ENCODE data around the gene SALL3.

The SALL3 gene

GRCh38 chr18:78980777-78981380, 1.3 kb downstream of the SALL3 start:
- Histone ChIP-seq H2BK5ac (ENCODE audit: low read depth, low read length, poor library complexity, severe bottlenecking) (no peak overlapping the region), H3K18ac (ENCODE audit: low read depth in 1 of 2, low read length in 2 of 2) (no peak overlapping the region), H2BK15ac (ENCODE audit: low read depth, poor library complexity, severe bottlenecking) (no peak overlapping the region), H3K9ac (ENCODE audit: low read length) (no peak overlapping the region), H3K4ac (ENCODE audit: low read depth in 1 of 2, low read length in 2 of 2) (no peak overlapping the region), H3K79me1 (replicated peaks; ENCODE audit: low read length, poor library complexity, severe bottlenecking) (no peaks in the 10 kb centered on the region), H3K4me3 (ENCODE audit: insufficient read depth in 1 of 2, low read depth in 1 of 2, low read length in 2 of 2) (no peak overlapping the region), H2BK12ac (ENCODE audit: low read length in 2 of 2) (no peak overlapping the region), H2AK5ac (ENCODE audit: low read length, severe bottlenecking) (no peak overlapping the region), H3K36me3 (ENCODE audit: control insufficient read depth in 1 of 2, insufficient read depth in 2 of 2, low read depth in 1 of 2, low read length in 2 of 2) (no peaks in the 10 kb centered on the region), H3K23ac (ENCODE audit: low read length in 2 of 2) (no peak overlapping the region), H3K4me1 (ENCODE audit: control insufficient read depth, insufficient read depth, low read depth, low read length) (peaks cover 21% of the 10 kb centered on the region), H3K27ac (ENCODE audit: low read length, poor library complexity, severe bottlenecking) (no peak overlapping the region), H3K4me2 (ENCODE audit: low read length, poor library complexity, severe bottlenecking) (peak overlapping the region; percentile 48), H4K8ac (ENCODE audit: low read length) (no peak overlapping the region), H2BK120ac (ENCODE audit: low read depth, low read length) (no peak overlapping the region), H3K27me3 (ENCODE audit: control insufficient read depth in 1 of 2, insufficient read depth in 1 of 2, low read length in 2 of 2) (peaks cover 64 to 79% of the 10 kb centered on the region in 2 experiments), H4K91ac (ENCODE audit: low read length) (no peak overlapping the region), H3K9me3 (ENCODE audit: control insufficient read depth, low read length) (no peaks in the 10 kb centered on the region), H2AFZ (ENCODE audit: low read depth, low read length) (no peak overlapping the region), H3K14ac (ENCODE audit: low read length in 2 of 2) (no peak overlapping the region)
- no peak for DNase-seq
- under 1% methylated on average over 68 of the region's 68 CpGs for WGBS

- 3% methylated on average over 11 of the region's 13 CpGs for WGBS
- no peak overlapping the region for H3K4me2 ChIP-seq (ENCODE audit: low read length, poor library complexity, severe bottlenecking)
These were observed 1.8 kb downstream of the SALL3 start for GRCh38 chr18:78981394-78981831.

GRCh38 chr18:78981989-78982620, 2.5 kb downstream of the SALL3 start:
- Histone ChIP-seq H4K91ac (ENCODE audit: low read length) (no peak overlapping the region), H2AFZ (ENCODE audit: low read depth, low read length) (no peak overlapping the region), H3K27ac (ENCODE audit: low read length, poor library complexity, severe bottlenecking) (no peak overlapping the region), H3K79me1 (replicated peaks; ENCODE audit: low read length, poor library complexity, severe bottlenecking) (no peaks in the 10 kb centered on the region), H4K8ac (ENCODE audit: low read length) (no peak overlapping the region), H3K4me2 (ENCODE audit: low read length, poor library complexity, severe bottlenecking) (no peak overlapping the region), H3K4ac (ENCODE audit: low read depth in 1 of 2, low read length in 2 of 2) (no peak overlapping the region), H3K23ac (ENCODE audit: low read length in 2 of 2) (no peak overlapping the region), H2BK5ac (ENCODE audit: low read depth, low read length, poor library complexity, severe bottlenecking) (no peak overlapping the region), H3K27me3 (ENCODE audit: control insufficient read depth in 1 of 2, insufficient read depth in 1 of 2, low read length in 2 of 2) (peaks cover 60 to 78% of the 10 kb centered on the region in 2 experiments), H3K14ac (ENCODE audit: low read length in 2 of 2) (no peak overlapping the region), H2BK12ac (ENCODE audit: low read length in 2 of 2) (no peak overlapping the region), H3K36me3 (ENCODE audit: control insufficient read depth in 1 of 2, insufficient read depth in 2 of 2, low read depth in 1 of 2, low read length in 2 of 2) (no peaks in the 10 kb centered on the region), H3K4me1 (ENCODE audit: control insufficient read depth, insufficient read depth, low read depth, low read length) (peaks cover 21% of the 10 kb centered on the region), H2BK15ac (ENCODE audit: low read depth, poor library complexity, severe bottlenecking) (no peak overlapping the region), H3K9ac (ENCODE audit: low read length) (no peak overlapping the region), H3K4me3 (ENCODE audit: insufficient read depth in 1 of 2, low read depth in 1 of 2, low read length in 2 of 2) (no peak overlapping the region), H3K9me3 (ENCODE audit: control insufficient read depth, low read length) (no peaks in the 10 kb centered on the region), H2BK120ac (ENCODE audit: low read depth, low read length) (no peak overlapping the region), H2AK5ac (ENCODE audit: low read length, severe bottlenecking) (no peak overlapping the region), H3K18ac (ENCODE audit: low read depth in 1 of 2, low read length in 2 of 2) (no peak overlapping the region)
- no peak for DNase-seq
- 12% methylated on average over 5 of the region's 14 CpGs for WGBS

More at GRCh38 chr18:78981394-78981831, 1.8 kb downstream of the SALL3 start:
- Histone ChIP-seq H3K4me1 (ENCODE audit: control insufficient read depth, insufficient read depth, low read depth, low read length) (peaks cover 21% of the 10 kb centered on the region), H3K27ac (ENCODE audit: low read length, poor library complexity, severe bottlenecking) (no peak overlapping the region), H3K14ac (ENCODE audit: low read length in 2 of 2) (no peak overlapping the region), H2BK12ac (ENCODE audit: low read length in 2 of 2) (no peak overlapping the region), H2BK15ac (ENCODE audit: low read depth, poor library complexity, severe bottlenecking) (no peak overlapping the region), H2BK120ac (ENCODE audit: low read depth, low read length) (no peak overlapping the region), H3K9me3 (ENCODE audit: control insufficient read depth, low read length) (no peaks in the 10 kb centered on the region), H4K91ac (ENCODE audit: low read length) (no peak overlapping the region), H3K36me3 (ENCODE audit: control insufficient read depth in 1 of 2, insufficient read depth in 2 of 2, low read depth in 1 of 2, low read length in 2 of 2) (no peaks in the 10 kb centered on the region), H2AFZ (ENCODE audit: low read depth, low read length) (no peak overlapping the region), H3K23ac (ENCODE audit: low read length in 2 of 2) (no peak overlapping the region), H4K8ac (ENCODE audit: low read length) (no peak overlapping the region), H3K18ac (ENCODE audit: low read depth in 1 of 2, low read length in 2 of 2) (no peak overlapping the region), H3K4ac (ENCODE audit: low read depth in 1 of 2, low read length in 2 of 2) (no peak overlapping the region), H3K79me1 (replicated peaks; ENCODE audit: low read length, poor library complexity, severe bottlenecking) (no peaks in the 10 kb centered on the region), H2AK5ac (ENCODE audit: low read length, severe bottlenecking) (no peak overlapping the region), H2BK5ac (ENCODE audit: low read depth, low read length, poor library complexity, severe bottlenecking) (no peak overlapping the region), H3K27me3 (ENCODE audit: control insufficient read depth in 1 of 2, insufficient read depth in 1 of 2, low read length in 2 of 2) (peaks cover 65 to 79% of the 10 kb centered on the region in 2 experiments), H3K4me3 (ENCODE audit: insufficient read depth in 1 of 2, low read depth in 1 of 2, low read length in 2 of 2) (no peak overlapping the region), H3K9ac (ENCODE audit: low read length) (no peak overlapping the region)
- no peak for DNase-seq

GRCh38 chr18:78983512-78983911, 3.9 kb downstream of the SALL3 start:
- Histone ChIP-seq H3K14ac (ENCODE audit: low read length in 2 of 2) (no peak overlapping the region), H2BK12ac (ENCODE audit: low read length in 2 of 2) (no peak overlapping the region), H4K91ac (ENCODE audit: low read length) (no peak overlapping the region), H3K79me1 (replicated peaks; ENCODE audit: low read length, poor library complexity, severe bottlenecking) (no peaks in the 10 kb centered on the region), H3K9ac (ENCODE audit: low read length) (no peak overlapping the region), H3K18ac (ENCODE audit: low read depth in 1 of 2, low read length in 2 of 2) (no peak overlapping the region), H3K27ac (ENCODE audit: low read length, poor library complexity, severe bottlenecking) (no peak overlapping the region), H2BK120ac (ENCODE audit: low read depth, low read length) (no peak overlapping the region), H3K36me3 (ENCODE audit: control insufficient read depth in 1 of 2, insufficient read depth in 2 of 2, low read depth in 1 of 2, low read length in 2 of 2) (no peaks in the 10 kb centered on the region), H2BK15ac (ENCODE audit: low read depth, poor library complexity, severe bottlenecking) (no peak overlapping the region), H3K4me3 (ENCODE audit: insufficient read depth in 1 of 2, low read depth in 1 of 2, low read length in 2 of 2) (no peak overlapping the region), H3K4me2 (ENCODE audit: low read length, poor library complexity, severe bottlenecking) (no peak overlapping the region), H4K8ac (ENCODE audit: low read length) (no peak overlapping the region), H3K4me1 (ENCODE audit: control insufficient read depth, insufficient read depth, low read depth, low read length) (peaks cover 20% of the 10 kb centered on the region), H3K27me3 (ENCODE audit: control insufficient read depth in 1 of 2, insufficient read depth in 1 of 2, low read length in 2 of 2) (peaks cover 54 to 78% of the 10 kb centered on the region in 2 experiments), H2AFZ (ENCODE audit: low read depth, low read length) (no peak overlapping the region), H3K4ac (ENCODE audit: low read depth in 1 of 2, low read length in 2 of 2) (no peak overlapping the region), H3K23ac (ENCODE audit: low read length in 2 of 2) (no peak overlapping the region), H3K9me3 (ENCODE audit: control insufficient read depth, low read length) (no peaks in the 10 kb centered on the region), H2BK5ac (ENCODE audit: low read depth, low read length, poor library complexity, severe bottlenecking) (no peak overlapping the region), H2AK5ac (ENCODE audit: low read length, severe bottlenecking) (no peak overlapping the region)
- no peak for DNase-seq
- WGBS, result 60% methylated on average over 1 of the region's 3 CpGs

Measured in mesenchymal stem cell (in vitro differentiated cells and primary cell).